GM21717 (cell line): ENCODE measurements around the gene ARMC9.
"Not testable (repeated sequence)": the region's sequence is repeated elsewhere in the genome, so short reads cannot be mapped to it uniquely, and the experiment has no call there.

ENCODE experiments used
- ATAC-seq: cut with Tn5 transposase; IDR thresholded peaks from one replicate; pipeline ENCODE4 v1.9.1; 2021; ENCODE audit warnings: mild to moderate bottlenecking, moderate library complexity; ENCODE audit not compliant: unreplicated experiment

ARMC9 gene, protein sequence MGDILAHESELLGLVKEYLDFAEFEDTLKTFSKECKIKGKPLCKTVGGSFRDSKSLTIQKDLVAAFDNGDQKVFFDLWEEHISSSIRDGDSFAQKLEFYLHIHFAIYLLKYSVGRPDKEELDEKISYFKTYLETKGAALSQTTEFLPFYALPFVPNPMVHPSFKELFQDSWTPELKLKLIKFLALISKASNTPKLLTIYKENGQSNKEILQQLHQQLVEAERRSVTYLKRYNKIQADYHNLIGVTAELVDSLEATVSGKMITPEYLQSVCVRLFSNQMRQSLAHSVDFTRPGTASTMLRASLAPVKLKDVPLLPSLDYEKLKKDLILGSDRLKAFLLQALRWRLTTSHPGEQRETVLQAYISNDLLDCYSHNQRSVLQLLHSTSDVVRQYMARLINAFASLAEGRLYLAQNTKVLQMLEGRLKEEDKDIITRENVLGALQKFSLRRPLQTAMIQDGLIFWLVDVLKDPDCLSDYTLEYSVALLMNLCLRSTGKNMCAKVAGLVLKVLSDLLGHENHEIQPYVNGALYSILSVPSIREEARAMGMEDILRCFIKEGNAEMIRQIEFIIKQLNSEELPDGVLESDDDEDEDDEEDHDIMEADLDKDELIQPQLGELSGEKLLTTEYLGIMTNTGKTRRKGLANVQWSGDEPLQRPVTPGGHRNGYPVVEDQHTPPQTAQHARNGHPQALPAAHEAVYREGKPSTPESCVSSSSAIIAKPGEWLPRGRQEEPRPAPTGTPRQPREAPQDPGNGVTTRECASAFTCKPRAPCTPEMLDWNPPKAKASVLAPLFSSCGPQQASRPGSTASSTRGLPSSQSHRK

GRCh38 chr2:231198291-231199173 is at the start of gene ARMC9:
Gene ARMC9, plus strand, starts transcription at chr2:231198631. Its CDS starts 7,608 bp downstream, at chr2:231206239.
- peak; percentile 91 for ATAC-seq

- ATAC-seq, result no peak
Measured at GRCh38 chr2:231152800-231153557, 45.5 kb upstream of the ARMC9 start.

DNA sequence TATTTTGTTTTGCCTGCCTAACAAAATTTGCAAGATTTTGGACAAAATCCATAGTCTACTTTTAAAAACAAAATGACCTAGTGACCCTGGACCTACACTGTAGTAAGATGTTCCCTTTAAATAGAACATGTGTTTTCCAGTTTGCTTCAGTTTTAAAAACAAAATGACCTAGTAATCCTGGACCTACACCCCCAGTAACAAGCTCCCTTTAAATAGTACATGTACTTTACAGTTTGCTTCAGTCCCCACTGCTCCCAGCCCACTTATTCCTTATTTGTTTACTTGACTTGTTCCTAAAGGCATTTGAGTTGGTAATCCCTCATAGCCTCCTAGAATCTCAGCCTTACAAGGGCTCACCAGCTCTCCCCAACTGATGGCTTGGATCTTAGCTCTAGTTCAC is 39.1 kb upstream of the ARMC9 start:
- no peak for ATAC-seq

DNA sequence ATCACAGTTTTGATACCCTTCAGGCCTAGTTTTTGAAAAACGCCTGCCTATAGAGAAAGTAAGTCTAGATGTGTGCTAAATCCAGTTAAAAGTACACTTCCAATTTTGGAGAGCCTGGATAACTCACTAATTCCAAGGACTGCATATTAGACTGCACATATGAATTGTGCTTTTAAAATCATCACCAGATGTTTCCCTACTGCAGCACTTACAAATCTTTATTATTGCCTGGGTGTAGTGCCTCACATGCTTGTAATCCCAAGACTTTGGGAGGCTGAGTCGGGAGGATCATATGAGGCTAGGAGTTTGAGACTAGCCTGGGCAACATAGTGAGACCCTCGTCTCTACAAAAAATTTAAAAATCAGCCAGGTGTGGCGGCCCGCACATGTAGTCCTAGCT is 37.7 kb upstream of the ARMC9 start:
- ATAC-seq, result no peak

- ATAC-seq, result no peak
Measured at GRCh38 chr2:231161252-231161839, 37.1 kb upstream of the ARMC9 start.

DNA sequence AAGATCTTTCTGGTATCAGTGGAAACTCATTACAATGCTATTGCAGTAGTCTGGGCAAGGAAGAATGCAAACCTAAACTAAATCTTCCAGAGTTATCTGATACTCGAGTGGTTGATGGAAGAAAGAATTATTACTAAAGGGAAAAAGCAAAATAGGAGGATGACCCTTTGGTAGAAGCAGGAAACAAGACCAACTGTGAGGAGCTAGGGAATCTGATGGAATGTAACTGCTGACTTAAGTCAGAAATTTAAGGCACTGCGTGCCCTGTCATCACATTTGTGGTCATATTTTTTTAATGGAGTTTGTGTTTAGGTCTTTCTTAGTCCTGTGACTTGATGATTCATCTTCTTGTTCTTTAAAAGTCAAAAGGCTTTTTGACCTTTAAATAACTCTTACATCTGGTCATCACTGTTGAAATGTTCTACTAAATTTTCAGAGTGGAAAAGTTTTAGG is 36.5 kb upstream of the ARMC9 start:
- ATAC-seq, result no peak

- ATAC-seq, result no peak
Measured at GRCh38 chr2:231163011-231163410, 35.4 kb upstream of the ARMC9 start.

- no peak for ATAC-seq
Measured at GRCh38 chr2:231163414-231164095, 34.9 kb upstream of the ARMC9 start.

- ATAC-seq, result no peak
Measured at GRCh38 chr2:231167745-231168459, 30.5 kb upstream of the ARMC9 start.

- ATAC-seq, result no peak
Measured at GRCh38 chr2:231168460-231169139, 29.8 kb upstream of the ARMC9 start.

DNA sequence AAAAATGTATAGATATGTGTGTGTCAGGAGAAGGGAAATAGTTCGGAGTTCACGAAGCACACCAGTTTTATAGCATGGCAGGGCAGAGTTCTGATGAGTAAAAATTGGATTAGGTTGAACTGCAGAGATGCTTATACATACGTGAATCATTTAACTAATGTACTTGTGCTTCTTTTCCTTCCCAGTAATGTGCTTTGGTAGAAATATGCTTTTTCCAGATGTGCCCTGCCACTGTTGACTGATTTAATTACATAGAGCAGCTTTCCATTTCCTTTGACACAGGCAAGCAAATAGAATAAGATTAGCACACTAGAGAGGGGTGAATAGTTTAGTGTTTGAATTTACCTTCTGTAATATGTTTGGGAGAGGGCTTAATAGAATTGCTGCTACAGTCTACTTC is 28.9 kb upstream of the ARMC9 start:
- ATAC-seq, result no peak

GRCh38 chr2:231170055-231170454 is 28.4 kb upstream of the ARMC9 start:
- no peak for ATAC-seq

- ATAC-seq, result no peak
Measured at GRCh38 chr2:231172025-231172424, 26.4 kb upstream of the ARMC9 start.

DNA sequence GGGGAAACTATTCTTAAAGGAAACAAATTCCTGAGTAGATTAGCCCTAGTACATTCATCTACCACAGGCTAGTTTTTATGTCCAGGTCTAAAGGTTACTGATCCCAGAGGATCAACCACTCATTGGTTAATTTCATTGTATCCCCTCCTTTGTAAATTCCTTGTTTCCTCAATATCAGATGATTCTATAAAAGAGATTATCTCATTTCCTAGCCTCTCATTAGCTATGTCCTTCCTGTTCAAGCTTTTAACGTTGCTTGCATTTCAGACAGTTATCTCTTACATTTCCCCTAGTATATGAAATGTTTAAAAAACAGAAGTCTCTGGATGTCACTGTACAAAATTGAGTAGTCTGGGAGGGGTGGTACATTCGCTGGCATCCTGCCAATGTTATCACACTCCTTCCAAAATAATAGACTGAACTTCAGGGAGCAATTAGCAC is 24.2 kb upstream of the ARMC9 start:
- ATAC-seq, result no peak

DNA sequence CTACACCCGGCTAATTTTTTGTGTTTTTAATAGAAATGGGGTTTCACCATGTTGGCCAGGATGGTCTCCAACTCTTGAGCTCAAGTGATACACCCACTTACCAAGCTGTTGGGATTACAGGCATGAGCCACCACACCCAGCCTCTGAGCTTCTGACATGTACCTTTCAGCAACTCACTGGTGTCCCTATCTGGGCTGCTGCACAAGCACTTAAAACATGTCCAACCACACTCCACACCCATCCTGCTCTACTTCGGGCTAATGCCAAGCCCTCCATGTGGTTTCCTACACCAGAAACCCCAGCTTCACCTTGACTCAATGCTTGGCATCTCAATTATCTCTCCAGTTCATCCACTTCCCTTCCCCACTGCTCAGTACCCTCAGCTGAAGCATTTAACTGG is 22.4 kb upstream of the ARMC9 start:
- no peak for ATAC-seq

DNA sequence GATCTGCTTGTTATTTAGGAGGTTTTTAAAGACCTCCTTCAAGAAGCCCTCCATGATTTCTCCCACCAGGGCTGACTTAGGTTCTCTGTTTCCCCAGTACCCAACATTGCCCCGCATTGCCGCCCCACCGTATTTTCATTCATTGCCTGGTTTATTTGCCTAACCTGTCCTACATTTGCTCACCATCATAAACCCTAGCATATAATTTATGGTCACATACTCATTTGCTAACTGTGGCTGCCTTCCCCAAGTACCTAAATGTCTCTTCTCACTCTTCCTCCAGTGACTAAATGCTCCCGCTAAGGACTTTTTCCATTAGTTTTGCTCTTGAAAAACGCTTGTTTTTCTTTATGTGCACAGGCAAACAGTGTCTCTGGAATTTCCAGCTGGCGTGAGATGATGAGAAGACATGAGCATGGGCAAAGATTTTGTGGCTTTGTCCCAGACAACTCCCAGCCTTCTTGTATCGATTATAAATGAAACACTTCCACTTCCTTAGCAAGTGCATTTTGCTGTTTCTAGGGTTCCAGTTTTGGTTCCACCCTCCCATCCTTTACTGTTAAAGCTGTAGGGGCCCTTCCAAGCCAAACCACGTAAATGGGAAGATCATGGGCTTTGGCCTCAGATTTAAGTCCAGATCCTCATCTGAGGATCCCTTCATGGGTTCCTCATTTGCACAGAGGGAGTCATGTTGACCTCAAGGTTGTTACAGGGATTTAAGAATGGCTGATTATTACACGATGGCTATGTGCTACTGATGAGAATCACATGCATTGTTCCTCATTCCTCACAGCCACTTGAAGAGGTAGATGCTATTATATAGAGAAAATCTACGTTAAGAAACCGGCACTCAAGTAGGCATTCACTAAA is 21.0 kb upstream of the ARMC9 start:
- ATAC-seq, result no peak

GRCh38 chr2:231178805-231179204 is 19.6 kb upstream of the ARMC9 start:
- ATAC-seq, result not testable (repeated sequence)
